ENCODE data around the gene FKBP5. TPM values are rescaled to one million over a fixed set of nuclear protein-coding genes. Genes with fewer than 3 reads are reported as not detected.

Gene FKBP5
- polyA plus RNA-seq, 1 donor from 2014 or later, result 1.2 TPM

DNA sequence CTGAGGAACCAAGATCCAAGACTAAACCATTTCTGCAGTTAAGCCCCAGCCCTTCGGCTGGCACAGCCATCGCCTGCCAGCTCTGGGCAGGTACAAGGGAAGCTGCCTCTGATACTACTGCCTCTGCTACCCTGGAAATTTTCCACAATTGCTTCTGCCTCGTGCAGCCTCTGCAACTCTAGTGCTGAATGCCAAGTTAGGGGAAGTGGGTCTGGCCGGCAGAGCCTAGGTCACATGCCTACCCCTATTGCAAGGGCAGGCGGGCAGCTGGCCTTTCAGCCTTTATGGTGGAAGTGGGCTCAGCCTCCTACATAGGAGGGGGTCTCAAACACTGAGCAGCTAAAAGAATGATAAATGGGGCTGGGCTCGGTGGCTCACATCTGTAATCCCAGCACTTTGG lies 131.5 kb downstream of the FKBP5 start:
- Histone ChIP-seq H3K9me3 (ENCODE audit: low read length) (no peaks in the 10 kb centered on the region), H2AFZ (ENCODE audit: low read depth, low read length) (no peak overlapping the region), H3K79me2 (replicated peaks; ENCODE audit: insufficient read depth, low read length) (no peaks in the 10 kb centered on the region), H3F3A (ENCODE audit: insufficient read depth, low read length, poor library complexity, severe bottlenecking) (no peaks in the 10 kb centered on the region), H3K4me3 (ENCODE audit: low read length) (no peak overlapping the region), H3K27ac (ENCODE audit: low read length) (no peak overlapping the region), H3K27me3 (ENCODE audit: insufficient read depth, low read depth, low read length) (no peaks in the 10 kb centered on the region), H3K9me2 (ENCODE audit: insufficient read depth, low read length) (no peaks in the 10 kb centered on the region), H4K20me1 (ENCODE audit: insufficient read depth) (no peaks in the 10 kb centered on the region), H3K36me3 (ENCODE audit: insufficient read depth, low read length) (no peaks in the 10 kb centered on the region), H3K4me2 (ENCODE audit: low read length) (no peak overlapping the region), H3K9ac (ENCODE audit: low read length) (no peak overlapping the region)
- TF ChIP-seq TAF1 (IDR thresholded peaks at IDR 0.05; ENCODE audit: low read depth) (no peak), SMC3 (conservative IDR thresholded peaks at IDR 0.05; ENCODE audit: poor library complexity) (no peak), MXI1 (conservative IDR thresholded peaks at IDR 0.05; ENCODE audit: poor library complexity, severe bottlenecking) (no peak), EP300 (conservative IDR thresholded peaks at IDR 0.05; ENCODE audit: poor library complexity, severe bottlenecking) (no peak), RAD21 (conservative IDR thresholded peaks at IDR 0.05) (no peak), POLR2AphosphoS5 (IDR thresholded peaks at IDR 0.05) (no peak), EZH2 (IDR thresholded peaks at IDR 0.05; ENCODE audit: borderline replicate concordance, insufficient read depth, low read length, poor library complexity, severe bottlenecking) (no peak)
- TF ChIP-seq, protein P1, sequence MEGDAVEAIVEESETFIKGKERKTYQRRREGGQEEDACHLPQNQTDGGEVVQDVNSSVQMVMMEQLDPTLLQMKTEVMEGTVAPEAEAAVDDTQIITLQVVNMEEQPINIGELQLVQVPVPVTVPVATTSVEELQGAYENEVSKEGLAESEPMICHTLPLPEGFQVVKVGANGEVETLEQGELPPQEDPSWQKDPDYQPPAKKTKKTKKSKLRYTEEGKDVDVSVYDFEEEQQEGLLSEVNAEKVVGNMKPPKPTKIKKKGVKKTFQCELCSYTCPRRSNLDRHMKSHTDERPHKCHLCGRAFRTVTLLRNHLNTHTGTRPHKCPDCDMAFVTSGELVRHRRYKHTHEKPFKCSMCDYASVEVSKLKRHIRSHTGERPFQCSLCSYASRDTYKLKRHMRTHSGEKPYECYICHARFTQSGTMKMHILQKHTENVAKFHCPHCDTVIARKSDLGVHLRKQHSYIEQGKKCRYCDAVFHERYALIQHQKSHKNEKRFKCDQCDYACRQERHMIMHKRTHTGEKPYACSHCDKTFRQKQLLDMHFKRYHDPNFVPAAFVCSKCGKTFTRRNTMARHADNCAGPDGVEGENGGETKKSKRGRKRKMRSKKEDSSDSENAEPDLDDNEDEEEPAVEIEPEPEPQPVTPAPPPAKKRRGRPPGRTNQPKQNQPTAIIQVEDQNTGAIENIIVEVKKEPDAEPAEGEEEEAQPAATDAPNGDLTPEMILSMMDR (IDR thresholded peaks at IDR 0.05; ENCODE audit: poor library complexity, severe bottlenecking), result no peak
- TF ChIP-seq, protein P2, sequence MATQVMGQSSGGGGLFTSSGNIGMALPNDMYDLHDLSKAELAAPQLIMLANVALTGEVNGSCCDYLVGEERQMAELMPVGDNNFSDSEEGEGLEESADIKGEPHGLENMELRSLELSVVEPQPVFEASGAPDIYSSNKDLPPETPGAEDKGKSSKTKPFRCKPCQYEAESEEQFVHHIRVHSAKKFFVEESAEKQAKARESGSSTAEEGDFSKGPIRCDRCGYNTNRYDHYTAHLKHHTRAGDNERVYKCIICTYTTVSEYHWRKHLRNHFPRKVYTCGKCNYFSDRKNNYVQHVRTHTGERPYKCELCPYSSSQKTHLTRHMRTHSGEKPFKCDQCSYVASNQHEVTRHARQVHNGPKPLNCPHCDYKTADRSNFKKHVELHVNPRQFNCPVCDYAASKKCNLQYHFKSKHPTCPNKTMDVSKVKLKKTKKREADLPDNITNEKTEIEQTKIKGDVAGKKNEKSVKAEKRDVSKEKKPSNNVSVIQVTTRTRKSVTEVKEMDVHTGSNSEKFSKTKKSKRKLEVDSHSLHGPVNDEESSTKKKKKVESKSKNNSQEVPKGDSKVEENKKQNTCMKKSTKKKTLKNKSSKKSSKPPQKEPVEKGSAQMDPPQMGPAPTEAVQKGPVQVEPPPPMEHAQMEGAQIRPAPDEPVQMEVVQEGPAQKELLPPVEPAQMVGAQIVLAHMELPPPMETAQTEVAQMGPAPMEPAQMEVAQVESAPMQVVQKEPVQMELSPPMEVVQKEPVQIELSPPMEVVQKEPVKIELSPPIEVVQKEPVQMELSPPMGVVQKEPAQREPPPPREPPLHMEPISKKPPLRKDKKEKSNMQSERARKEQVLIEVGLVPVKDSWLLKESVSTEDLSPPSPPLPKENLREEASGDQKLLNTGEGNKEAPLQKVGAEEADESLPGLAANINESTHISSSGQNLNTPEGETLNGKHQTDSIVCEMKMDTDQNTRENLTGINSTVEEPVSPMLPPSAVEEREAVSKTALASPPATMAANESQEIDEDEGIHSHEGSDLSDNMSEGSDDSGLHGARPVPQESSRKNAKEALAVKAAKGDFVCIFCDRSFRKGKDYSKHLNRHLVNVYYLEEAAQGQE (IDR thresholded peaks at IDR 0.05; ENCODE audit: borderline replicate concordance), result no peak

DNA sequence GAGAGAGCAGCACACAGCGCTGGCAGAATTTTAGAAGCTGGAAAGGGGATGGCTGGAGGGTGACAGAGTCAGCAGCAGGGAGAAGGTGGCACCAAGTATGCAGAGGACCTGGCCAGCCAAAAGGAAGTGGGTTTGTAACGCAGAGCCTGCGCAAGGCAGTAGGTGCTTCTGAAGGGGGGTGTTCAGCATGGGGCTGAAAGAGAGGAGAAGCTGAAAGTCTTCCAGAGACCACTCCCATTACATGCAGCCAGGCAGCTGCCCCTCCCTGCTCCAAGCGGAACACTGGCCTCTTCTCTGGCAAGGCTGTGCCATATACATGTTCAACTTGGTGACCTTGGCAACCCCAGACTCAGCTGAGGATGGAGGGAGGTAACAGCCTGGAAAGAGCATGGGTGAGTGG lies 133.9 kb downstream of the FKBP5 start:
- TF ChIP-seq, protein P2 (IDR thresholded peaks at IDR 0.05; ENCODE audit: borderline replicate concordance), result no peak
- no peak for TF ChIP-seq MXI1 (conservative IDR thresholded peaks at IDR 0.05; ENCODE audit: poor library complexity, severe bottlenecking)
- TF ChIP-seq EP300 (conservative IDR thresholded peaks at IDR 0.05; ENCODE audit: poor library complexity, severe bottlenecking), result no peak
- TF ChIP-seq TAF1 (IDR thresholded peaks at IDR 0.05; ENCODE audit: low read depth), result no peak
- TF ChIP-seq EZH2 (IDR thresholded peaks at IDR 0.05; ENCODE audit: borderline replicate concordance, insufficient read depth, low read length, poor library complexity, severe bottlenecking), result no peak
- TF ChIP-seq, protein P1 (IDR thresholded peaks at IDR 0.05; ENCODE audit: poor library complexity, severe bottlenecking), result no peak
- no peak for TF ChIP-seq RAD21 (conservative IDR thresholded peaks at IDR 0.05)
- TF ChIP-seq POLR2AphosphoS5 (IDR thresholded peaks at IDR 0.05), result no peak
- no peak for TF ChIP-seq SMC3 (conservative IDR thresholded peaks at IDR 0.05; ENCODE audit: poor library complexity)
- Histone ChIP-seq H3K27ac (ENCODE audit: low read length) (no peak overlapping the region), H3K9ac (ENCODE audit: low read length) (no peak overlapping the region), H3K9me2 (ENCODE audit: insufficient read depth, low read length) (no peaks in the 10 kb centered on the region), H3K9me3 (ENCODE audit: low read length) (no peaks in the 10 kb centered on the region), H3K79me2 (replicated peaks; ENCODE audit: insufficient read depth, low read length) (no peaks in the 10 kb centered on the region), H3F3A (ENCODE audit: insufficient read depth, low read length, poor library complexity, severe bottlenecking) (no peaks in the 10 kb centered on the region), H3K36me3 (ENCODE audit: insufficient read depth, low read length) (no peaks in the 10 kb centered on the region), H4K20me1 (ENCODE audit: insufficient read depth) (no peaks in the 10 kb centered on the region), H3K4me3 (ENCODE audit: low read length) (no peak overlapping the region), H2AFZ (ENCODE audit: low read depth, low read length) (no peak overlapping the region), H3K27me3 (ENCODE audit: insufficient read depth, low read depth, low read length) (no peaks in the 10 kb centered on the region), H3K4me2 (ENCODE audit: low read length) (no peak overlapping the region)

All from neural cell (in vitro differentiated cells).